H1 (cell line): ENCODE results near the gene KCTD3. TPM values are rescaled to one million over a fixed set of nuclear protein-coding genes. Genes with fewer than 3 reads are reported as not detected.

Experiments
- CTBP2 ChIP-seq: IDR thresholded peaks from 2 replicates; pipeline ENCODE4 v1.7.0; 2011; ENCODE audit warnings: borderline replicate concordance, mild to moderate bottlenecking, moderate library complexity, mixed read lengths, low read length; ENCODE audit not compliant: insufficient read depth, insufficient read length
- polyA plus RNA-seq, 7 experiments: library from polyadenylated mRNA; depleted of rRNA in 3 of 7; stranded (reverse) in 5 of 7; unstranded in 2 of 7; fragments of >200 nt in 5 of 7; fragments of 200-250 nt in 2 of 7; gene quantifications; 1 replicate in 5 of 7; 2 replicates in 1 of 7; 4 replicates in 1 of 7; pipeline versions ENCODE4 v1.2.1 to v1.2.3, GENCODE V29; 2011 to 2013; ENCODE audit warnings: missing spikeins in 2 of 7, mixed read lengths in 2 of 7
- total RNA-seq: library from RNA; stranded (reverse); fragmentation: NEBNext Ultra II Directional; extraction: Animal tissue kit (Norgen Biotek cat#: 25700); gene quantifications from 2 replicates; pipeline ENCODE4 v1.2.1, GENCODE V29; 2021

Gene KCTD3
- total and polyA plus RNA-seq, 2 of the 8 experiments (the other 6 are each of a cell fraction or from before 2014, with no cell fraction given): 43.0 to 55.6 TPM

DNA sequence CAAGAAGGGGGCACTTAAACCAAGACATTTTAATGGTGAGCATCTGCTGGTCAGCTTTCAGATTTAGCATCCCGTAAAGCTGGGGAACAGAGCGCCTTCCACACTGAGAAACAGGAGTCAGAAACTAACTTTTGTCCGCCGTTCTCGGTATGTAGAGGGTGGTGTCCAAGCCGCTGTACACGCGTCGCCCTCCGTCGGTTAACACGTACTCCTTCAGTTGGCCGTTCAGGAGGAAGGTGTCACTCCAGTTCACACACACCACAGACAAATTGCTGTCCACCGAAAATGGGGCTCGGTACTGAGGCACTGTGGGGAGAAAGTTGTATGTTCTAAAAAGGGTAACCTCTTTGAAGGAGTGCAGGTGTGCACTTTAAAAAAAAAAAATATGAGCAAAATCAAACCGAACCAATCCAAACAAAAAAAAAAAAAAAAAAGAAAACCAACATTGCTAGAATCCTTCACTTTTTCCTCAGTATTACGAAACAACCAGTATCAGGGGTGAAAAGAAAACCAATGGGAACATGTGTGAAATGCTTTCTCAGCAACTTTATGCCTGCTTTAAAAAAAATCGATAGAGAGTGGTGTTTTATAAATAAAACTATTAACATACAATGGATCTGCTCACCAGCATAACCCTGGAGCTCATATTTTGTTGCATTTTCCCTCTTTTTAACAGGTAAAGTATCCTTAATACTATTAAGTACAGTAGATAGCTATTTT lies 73.5 kb downstream of the KCTD3 start (continued):
- TF ChIP-seq CTBP2: no peak
